HEK293 (cell line): ENCODE results near the gene ANO8.

Experiments used
- CTCF ChIA-PET: fragments of 350-600 bp; formaldehyde crosslinking; extraction: SDS; loops from one replicate; lab custom pipeline; 2021; ENCODE audit warnings: antibody characterized with exemption; lab: Yijun Ruan, JAX
- POLR2A ChIA-PET: fragments of 300-600 bp; formaldehyde crosslinking; extraction: SDS; loops from one replicate; lab custom pipeline; 2020; ENCODE audit warnings: antibody characterized with exemption, inconsistent platforms; lab: Yijun Ruan, JAX
- H3K27ac ChIP-seq: fragments of 200-500 bp; sonication (Bioruptor generic); 2 replicates; pipeline ENCODE4 v1.5.1; 2014; ENCODE audit warnings: low read depth, low read length, control low read depth, inconsistent platforms; ENCODE audit errors: extremely low read depth
- H3K36me3 ChIP-seq, 2 experiments: fragments of 200-500 bp in 1 of 2; sonication (Bioruptor generic) in 1 of 2; 1 replicate in 1 of 2; 2 replicates in 1 of 2; pipeline ENCODE4 v1.5.1; 2014 to 2017; ENCODE audit warnings: inconsistent platforms in 2 of 2, low read length in 2 of 2; ENCODE audit not compliant: control insufficient read depth in 2 of 2, insufficient read depth in 1 of 2
- H3K4me1 ChIP-seq: fragments of 200-500 bp; sonication (Bioruptor generic); 2 replicates; pipeline ENCODE4 v1.5.1; 2014; ENCODE audit warnings: mild to moderate bottlenecking, low read length, inconsistent platforms; ENCODE audit not compliant: control insufficient read depth, insufficient read depth
- H3K4me3 ChIP-seq: 2 replicates; pipeline ENCODE4 v1.5.1; 2011; ENCODE audit warnings: low read depth, mild to moderate bottlenecking, control low read depth, low read length, moderate library complexity
- H3K9me3 ChIP-seq: fragments of 200-500 bp; sonication (Bioruptor generic); 2 replicates; pipeline ENCODE4 v1.5.1; 2014; ENCODE audit warnings: low read depth, low read length, inconsistent platforms; ENCODE audit not compliant: control insufficient read depth, insufficient read depth
- BCL11A ChIP-seq: fragments of 450-650 bp; formaldehyde crosslinking; IDR thresholded peaks from 2 replicates; pipeline ENCODE4 v1.5.1; 2016; ENCODE audit warnings: low read depth, missing biosample characterization, missing genetic modification characterization
- BCL6B ChIP-seq: fragments of 450-650 bp; formaldehyde crosslinking; IDR thresholded peaks from 2 replicates; pipeline ENCODE4 v1.5.1; 2017; ENCODE audit warnings: missing biosample characterization, missing genetic modification characterization
- KLF1 ChIP-seq: fragments of 450-650 bp; formaldehyde crosslinking; IDR thresholded peaks from 2 replicates; pipeline ENCODE4 v1.5.1; 2016; ENCODE audit warnings: missing biosample characterization, missing genetic modification characterization
- KLF17 ChIP-seq: fragments of 450-650 bp; formaldehyde crosslinking; IDR thresholded peaks from 2 replicates; pipeline ENCODE4 v1.5.1; 2016; ENCODE audit warnings: missing biosample characterization, missing genetic modification characterization
- KLF8 ChIP-seq: fragments of 450-650 bp; formaldehyde crosslinking; IDR thresholded peaks from 2 replicates; pipeline ENCODE4 v1.5.1; 2016; ENCODE audit warnings: missing biosample characterization, missing genetic modification characterization
- KLF9 ChIP-seq: fragments of 450-650 bp; formaldehyde crosslinking; IDR thresholded peaks from 2 replicates; pipeline ENCODE4 v1.5.1; 2016; ENCODE audit warnings: missing biosample characterization, missing genetic modification characterization, low read depth
- OVOL3 ChIP-seq: fragments of 450-650 bp; formaldehyde crosslinking; IDR thresholded peaks from 2 replicates; pipeline ENCODE4 v1.5.1; 2016; ENCODE audit warnings: missing biosample characterization, missing genetic modification characterization
- PRDM10 ChIP-seq: fragments of 450-650 bp; formaldehyde crosslinking; IDR thresholded peaks from 2 replicates; pipeline ENCODE4 v1.5.1; 2016; ENCODE audit warnings: missing biosample characterization, missing genetic modification characterization
- REPIN1 ChIP-seq: fragments of 450-650 bp; formaldehyde crosslinking; IDR thresholded peaks from 2 replicates; pipeline ENCODE4 v1.5.1; 2017; ENCODE audit warnings: missing biosample characterization, missing genetic modification characterization, low read depth
- SP2 ChIP-seq: fragments of 450-650 bp; formaldehyde crosslinking; IDR thresholded peaks from 2 replicates; pipeline ENCODE4 v1.5.1; 2016; ENCODE audit warnings: missing biosample characterization, missing genetic modification characterization
- SP3 ChIP-seq: fragments of 450-650 bp; formaldehyde crosslinking; IDR thresholded peaks from 2 replicates; pipeline ENCODE4 v1.5.1; 2016; ENCODE audit warnings: missing biosample characterization, missing genetic modification characterization
- TCF7L2 ChIP-seq: IDR thresholded peaks from 2 replicates; pipeline ENCODE4 v1.6.1; 2011; ENCODE audit warnings: low read depth, mild to moderate bottlenecking, inconsistent platforms, low read length, moderate library complexity, borderline replicate concordance
- ZIC2 ChIP-seq: fragments of 450-650 bp; formaldehyde crosslinking; IDR thresholded peaks from 2 replicates; pipeline ENCODE4 v1.5.1; 2016; ENCODE audit warnings: missing biosample characterization, missing genetic modification characterization
- ZNF10 ChIP-seq: fragments of 450-650 bp; formaldehyde crosslinking; IDR thresholded peaks from 2 replicates; pipeline ENCODE4 v1.5.1; 2017; ENCODE audit warnings: missing biosample characterization, missing genetic modification characterization
- ZNF184 ChIP-seq: fragments of 450-650 bp; IDR thresholded peaks from 2 replicates; pipeline ENCODE4 v1.5.1; 2018; ENCODE audit warnings: missing biosample characterization, mild to moderate bottlenecking, missing genetic modification characterization
- ZNF274 ChIP-seq, 2 experiments: fragments of 200-500 bp in 1 of 2; fragments of 450-650 bp in 1 of 2; sonication (Bioruptor generic) in 1 of 2; formaldehyde crosslinking in 1 of 2; IDR thresholded peaks; 2 replicates each; pipeline versions ENCODE4 v1.5.1 to v1.6.1; 2014 to 2016; ENCODE audit warnings: borderline replicate concordance in 1 of 2, inconsistent platforms in 1 of 2, low read length in 1 of 2, missing biosample characterization in 1 of 2, missing genetic modification characterization in 1 of 2
- ZNF335 ChIP-seq: fragments of 450-650 bp; formaldehyde crosslinking; conservative IDR thresholded peaks from 2 replicates; pipeline ENCODE4 v1.5.1; 2016; ENCODE audit warnings: missing biosample characterization, missing genetic modification characterization
- ZNF521 ChIP-seq: fragments of 450-650 bp; formaldehyde crosslinking; IDR thresholded peaks from 2 replicates; pipeline ENCODE4 v1.5.1; 2017; ENCODE audit warnings: missing biosample characterization, mild to moderate bottlenecking, missing genetic modification characterization
- ZNF600 ChIP-seq: fragments of 450-650 bp; formaldehyde crosslinking; IDR thresholded peaks from 2 replicates; pipeline ENCODE4 v1.5.1; 2016; ENCODE audit warnings: missing biosample characterization, missing genetic modification characterization
- ZNF621 ChIP-seq: fragments of 450-650 bp; formaldehyde crosslinking; IDR thresholded peaks from 2 replicates; pipeline ENCODE4 v1.5.1; 2017; ENCODE audit warnings: missing biosample characterization, missing genetic modification characterization
- ZNF677 ChIP-seq: fragments of 450-650 bp; IDR thresholded peaks from 2 replicates; pipeline ENCODE4 v1.5.0; 2018; ENCODE audit warnings: missing biosample characterization, mild to moderate bottlenecking, missing genetic modification characterization, moderate library complexity
- ZNF707 ChIP-seq: fragments of 450-650 bp; formaldehyde crosslinking; IDR thresholded peaks from 2 replicates; pipeline ENCODE4 v1.5.1; 2016; ENCODE audit warnings: missing biosample characterization, missing genetic modification characterization
- ZNF76 ChIP-seq: fragments of 450-650 bp; formaldehyde crosslinking; IDR thresholded peaks from 2 replicates; pipeline ENCODE4; 2016; ENCODE audit warnings: low read depth, missing biosample characterization, missing genetic modification characterization, borderline replicate concordance
- ZNF843 ChIP-seq: fragments of 450-650 bp; formaldehyde crosslinking; IDR thresholded peaks from 2 replicates; pipeline ENCODE4 v1.5.1; 2016; ENCODE audit warnings: missing biosample characterization, missing genetic modification characterization
- TF ChIP-seq, protein P1 (sequence below): fragments of 450-650 bp; formaldehyde crosslinking; IDR thresholded peaks from 2 replicates; pipeline ENCODE4 v1.5.1; 2016; ENCODE audit warnings: missing biosample characterization, missing genetic modification characterization

ANO8 gene

DNA sequence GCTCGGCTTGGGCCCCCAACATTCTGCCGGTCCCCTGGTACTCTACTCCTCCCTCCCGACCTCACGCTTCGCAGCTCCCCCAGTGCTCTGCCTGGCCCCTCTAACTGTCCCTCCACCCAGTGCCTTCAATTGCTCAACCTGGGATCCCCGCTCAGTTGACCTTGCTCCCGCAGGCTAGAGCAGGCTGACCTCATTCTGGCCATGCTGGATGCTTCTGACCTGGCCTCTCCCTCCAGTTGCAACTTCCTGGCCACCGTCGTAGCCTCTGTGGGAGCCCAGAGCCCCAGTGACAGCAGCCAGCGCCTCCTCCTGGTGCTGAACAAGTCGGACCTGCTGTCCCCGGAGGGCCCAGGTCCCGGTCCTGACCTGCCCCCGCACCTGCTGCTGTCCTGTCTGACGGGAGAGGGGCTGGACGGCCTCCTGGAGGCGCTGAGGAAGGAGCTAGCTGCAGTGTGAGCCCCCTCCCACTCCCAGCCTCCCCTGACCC, 6.3 kb upstream of the ANO8 start:
- Histone ChIP-seq H3K4me1 (peaks cover 4% of the 10 kb centered on the region; the same call in 1 of the 2 replicates), H3K36me3 (peaks cover 0 to 28% of the 10 kb centered on the region in 2 experiments; a peak in 2 of 3 replicates), H3K4me3 (no peak overlapping the region), H3K9me3 (no peaks in the 10 kb centered on the region)
- POLR2A ChIA-PET, result interaction anchor here (0.5 kb wide), 1 partner anchor 606 kb away, joined by 5 read pairs; no protein-coding TSS in a partner anchor
- TF ChIP-seq ZNF10 (tag by site-specific recombination) (no peak), ZNF621 (tag by site-specific recombination) (no peak), ZNF76 (tag by site-specific recombination) (no peak), ZIC2 (tag by site-specific recombination) (peak; percentile 17; the same call in 1 of the 2 replicates)
- TF ChIP-seq, all 188 proteins: peak for 1
- CTCF ChIA-PET, result interaction anchor here (0.6 to 3.1 kb wide), 3 partner anchors 49 to 135 kb away, joined by 3 to 9 read pairs (median 4); no protein-coding TSS in a partner anchor
- H3K27ac ChIP-seq, result no peak overlapping the region

GRCh38 chr19:17340302-17340870, 5.7 kb upstream of the ANO8 start:
- POLR2A ChIA-PET, result interaction anchor here (0.5 to 0.7 kb wide), 2 partner anchors 218 to 606 kb away, joined by 3 to 5 read pairs; no protein-coding TSS in a partner anchor
- Histone ChIP-seq H3K4me3 (no peak overlapping the region), H3K9me3 (no peaks in the 10 kb centered on the region), H3K27ac (no peak overlapping the region), H3K4me1 (peaks cover 4% of the 10 kb centered on the region; the same call in 1 of the 2 replicates), H3K36me3 (peaks cover 0 to 28% of the 10 kb centered on the region in 2 experiments; a peak in 2 of 3 replicates)
- CTCF ChIA-PET, result interaction anchor here (0.6 kb wide), 2 partner anchors 113 to 134 kb away, joined by 3 to 4 read pairs; no protein-coding TSS in a partner anchor
- TF ChIP-seq ZNF677 (tag by site-specific recombination) (no peak), KLF17 (tag by site-specific recombination) (peak; percentile 93), ZNF274 (IDR thresholded peaks at IDR 0.05; ENCODE audit: low read length) (no peak), ZNF274 (tag by site-specific recombination; IDR thresholded peaks at IDR 0.05; ENCODE audit: borderline replicate concordance) (no peak), ZNF521 (tag by site-specific recombination) (no peak), REPIN1 (tag by site-specific recombination) (no peak), SP2 (tag by site-specific recombination) (peak; percentile 71), OVOL3 (tag by site-specific recombination) (no peak), SP3 (tag by site-specific recombination) (0 out of 2 replicates have a peak, but pooled peaks have one; percentile 23), PRDM10 (tag by site-specific recombination) (peak; percentile 36), ZNF184 (tag by site-specific recombination) (no peak), KLF1 (peak; percentile 99), BCL11A (no peak), ZNF335 (tag by site-specific recombination) (no peak), KLF8 (tag by site-specific recombination) (peak; percentile 79), TCF7L2 (no peak), ZNF600 (tag by site-specific recombination) (peak; percentile 96), ZNF621 (tag by site-specific recombination) (no peak), ZNF843 (tag by site-specific recombination) (no peak), ZNF707 (tag by site-specific recombination) (no peak), KLF9 (tag by site-specific recombination) (peak; percentile 81), BCL6B (tag by site-specific recombination) (no peak)
- TF ChIP-seq, protein P1, sequence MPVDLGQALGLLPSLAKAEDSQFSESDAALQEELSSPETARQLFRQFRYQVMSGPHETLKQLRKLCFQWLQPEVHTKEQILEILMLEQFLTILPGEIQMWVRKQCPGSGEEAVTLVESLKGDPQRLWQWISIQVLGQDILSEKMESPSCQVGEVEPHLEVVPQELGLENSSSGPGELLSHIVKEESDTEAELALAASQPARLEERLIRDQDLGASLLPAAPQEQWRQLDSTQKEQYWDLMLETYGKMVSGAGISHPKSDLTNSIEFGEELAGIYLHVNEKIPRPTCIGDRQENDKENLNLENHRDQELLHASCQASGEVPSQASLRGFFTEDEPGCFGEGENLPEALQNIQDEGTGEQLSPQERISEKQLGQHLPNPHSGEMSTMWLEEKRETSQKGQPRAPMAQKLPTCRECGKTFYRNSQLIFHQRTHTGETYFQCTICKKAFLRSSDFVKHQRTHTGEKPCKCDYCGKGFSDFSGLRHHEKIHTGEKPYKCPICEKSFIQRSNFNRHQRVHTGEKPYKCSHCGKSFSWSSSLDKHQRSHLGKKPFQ (tag by site-specific recombination), result no peak
